ENCODE results near the gene ITGAD.

Gene ITGAD

GRCh38 chr16:31375231-31375630 lies 17.9 kb upstream of the ITGAD start:
- no peaks in the 10 kb centered on the region for H3K79me2 ChIP-seq (ENCODE audit: control insufficient read depth, low read length)
- H3K9me3 ChIP-seq (ENCODE audit: control insufficient read depth, insufficient read depth, low read length) = no peaks in the 10 kb centered on the region
- no peaks in the 10 kb centered on the region for H4K20me1 ChIP-seq (ENCODE audit: control insufficient read depth, insufficient read depth, low read depth, low read length)
- H3K9me2 ChIP-seq (replicated peaks; ENCODE audit: control insufficient read depth, low read length) = no peaks in the 10 kb centered on the region
- H3F3A ChIP-seq (ENCODE audit: control insufficient read depth, insufficient read depth) = no peaks in the 10 kb centered on the region
- H3K4me3 ChIP-seq (ENCODE audit: low read length) = no peak overlapping the region
- H3K27me3 ChIP-seq (ENCODE audit: control insufficient read depth, low read length) = no peaks in the 10 kb centered on the region
- no peaks in the 10 kb centered on the region for H3K4me1 ChIP-seq (ENCODE audit: control insufficient read depth, low read length)
- H3K36me3 ChIP-seq (ENCODE audit: control insufficient read depth, low read length) = no peaks in the 10 kb centered on the region
- no peak overlapping the region for H3K4me2 ChIP-seq (ENCODE audit: low read length)
- no peak overlapping the region for H3K27ac ChIP-seq (ENCODE audit: low read depth, low read length)
- no peak for TF ChIP-seq EZH2phosphoT487 (IDR thresholded peaks at IDR 0.05; ENCODE audit: borderline replicate concordance, low read length)
- TF ChIP-seq CTCF (IDR thresholded peaks at IDR 0.05; ENCODE audit: low read depth, low read length, poor library complexity, severe bottlenecking) = no peak

GRCh38 chr16:31376705-31377104 lies 16.4 kb upstream of the ITGAD start:
- no peaks in the 10 kb centered on the region for H4K20me1 ChIP-seq (ENCODE audit: control insufficient read depth, insufficient read depth, low read depth, low read length)
- no peak overlapping the region for H3K27ac ChIP-seq (ENCODE audit: low read depth, low read length)
- no peaks in the 10 kb centered on the region for H3K9me3 ChIP-seq (ENCODE audit: control insufficient read depth, insufficient read depth, low read length)
- no peaks in the 10 kb centered on the region for H3K79me2 ChIP-seq (ENCODE audit: control insufficient read depth, low read length)
- H3K36me3 ChIP-seq (ENCODE audit: control insufficient read depth, low read length) = no peaks in the 10 kb centered on the region
- no peaks in the 10 kb centered on the region for H3K4me1 ChIP-seq (ENCODE audit: control insufficient read depth, low read length)
- H3F3A ChIP-seq (ENCODE audit: control insufficient read depth, insufficient read depth) = no peaks in the 10 kb centered on the region
- no peak overlapping the region for H3K4me3 ChIP-seq (ENCODE audit: low read length)
- no peak for TF ChIP-seq EZH2phosphoT487 (IDR thresholded peaks at IDR 0.05; ENCODE audit: borderline replicate concordance, low read length)
- TF ChIP-seq CTCF (IDR thresholded peaks at IDR 0.05; ENCODE audit: low read depth, low read length, poor library complexity, severe bottlenecking) = no peak
- no peak overlapping the region for H3K4me2 ChIP-seq (ENCODE audit: low read length)
- no peaks in the 10 kb centered on the region for H3K27me3 ChIP-seq (ENCODE audit: control insufficient read depth, low read length)
- H3K9me2 ChIP-seq (replicated peaks; ENCODE audit: control insufficient read depth, low read length) = no peaks in the 10 kb centered on the region

- no peak overlapping the region for H3K4me3 ChIP-seq (ENCODE audit: low read length)
- H3K9me2 ChIP-seq (replicated peaks; ENCODE audit: control insufficient read depth, low read length) = no peaks in the 10 kb centered on the region
- no peaks in the 10 kb centered on the region for H4K20me1 ChIP-seq (ENCODE audit: control insufficient read depth, insufficient read depth, low read depth, low read length)
- no peak overlapping the region for H3K27ac ChIP-seq (ENCODE audit: low read depth, low read length)
- no peaks in the 10 kb centered on the region for H3F3A ChIP-seq (ENCODE audit: control insufficient read depth, insufficient read depth)
- no peaks in the 10 kb centered on the region for H3K36me3 ChIP-seq (ENCODE audit: control insufficient read depth, low read length)
- H3K9me3 ChIP-seq (ENCODE audit: control insufficient read depth, insufficient read depth, low read length) = no peaks in the 10 kb centered on the region
- TF ChIP-seq CTCF (IDR thresholded peaks at IDR 0.05; ENCODE audit: low read depth, low read length, poor library complexity, severe bottlenecking) (no peak), EZH2phosphoT487 (IDR thresholded peaks at IDR 0.05; ENCODE audit: borderline replicate concordance, low read length) (no peak)
- no peaks in the 10 kb centered on the region for H3K27me3 ChIP-seq (ENCODE audit: control insufficient read depth, low read length)
- no peak overlapping the region for H3K4me2 ChIP-seq (ENCODE audit: low read length)
- no peaks in the 10 kb centered on the region for H3K79me2 ChIP-seq (ENCODE audit: control insufficient read depth, low read length)
- H3K4me1 ChIP-seq (ENCODE audit: control insufficient read depth, low read length) = no peaks in the 10 kb centered on the region
Measured at GRCh38 chr16:31377210-31377903, 15.8 kb upstream of the ITGAD start.
